MM.1S (cell line): ENCODE measurements around the gene VSIG4.
"Not testable (repeated sequence)": the region's sequence is repeated elsewhere in the genome, so short reads cannot be mapped to it uniquely, and the experiment has no call there.

Experiments used
- CTCF ChIP-seq: fragments of 300-600 bp; sonication (generic); IDR thresholded peaks from 2 replicates; pipeline ENCODE4 v1.5.1; 2016; ENCODE audit warnings: antibody characterized with exemption, low read length, mixed read lengths
- EZH2phosphoT487 ChIP-seq: fragments of 300-600 bp; sonication (generic); IDR thresholded peaks from 2 replicates; pipeline ENCODE4 v1.6.1; 2018; ENCODE audit warnings: antibody characterized with exemption, low read length

GRCh38 chrX:65977161-65977560 lies 62.7 kb downstream of the VSIG4 start:
- not testable (repeated sequence) for TF ChIP-seq CTCF, EZH2phosphoT487
